PC-9 (cell line): Measurements from ENCODE around the gene GLYAT. TPM values are rescaled to one million over a fixed set of nuclear protein-coding genes. Genes with fewer than 3 reads are reported as not detected.
A peak's percentile ranks its signal among the peaks of the same experiment; 100 is the strongest.
"Not testable (repeated sequence)": the region's sequence is repeated elsewhere in the genome, so short reads cannot be mapped to it uniquely, and the experiment has no call there.

Experiments
- BruUV-seq: library from RNA; stranded (reverse); fragments of 400-500 nt; replicated peaks from 2 replicates; lab custom pipeline; 2021; lab: Mats Ljungman, UMichigan
- CTCF ChIA-PET: fragments of 300-600 bp; sonication (Branson Sonifier 250); formaldehyde crosslinking; loops from one replicate; lab custom pipeline; 2022; ENCODE audit warnings: antibody characterized with exemption; lab: Charles Lee
- POLR2A ChIA-PET: fragments of 300-600 bp; sonication (Branson Sonifier 250); formaldehyde crosslinking; loops from one replicate; lab custom pipeline; 2022; ENCODE audit warnings: antibody characterized with exemption; ENCODE audit not compliant: unreplicated experiment; lab: Charles Lee
- DNase-seq, 2 experiments: peaks; one replicate each; pipeline versions ENCODE4 v3.0.0 to v3.0.0-alpha.2; 2015 to 2022; ENCODE audit warnings: mixed read lengths in 1 of 2
- H2AFZ ChIP-seq: fragments of 200-600 bp; sonication (generic); 2 replicates; pipeline ENCODE4 v1.8.1; 2017; ENCODE audit warnings: antibody characterized with exemption
- H3F3A ChIP-seq: fragments of 200-600 bp; sonication (generic); 2 replicates; pipeline ENCODE4 v1.8.1; 2017; ENCODE audit warnings: antibody characterized with exemption, mild to moderate bottlenecking, low read depth; ENCODE audit not compliant: insufficient read depth
- H3K27ac ChIP-seq: fragments of 200-600 bp; sonication (generic); 2 replicates; pipeline ENCODE4 v1.6.1; 2016; ENCODE audit warnings: mixed run types
- H3K27me3 ChIP-seq: fragments of 200-600 bp; sonication (generic); 2 replicates; pipeline ENCODE4 v1.6.1; 2016; ENCODE audit warnings: low read depth, mixed run types; ENCODE audit not compliant: insufficient read depth
- H3K36me3 ChIP-seq: fragments of 200-600 bp; sonication (generic); 2 replicates; pipeline ENCODE4 v1.6.1; 2016; ENCODE audit warnings: low read depth, mixed run types
- H3K4me1 ChIP-seq: fragments of 200-600 bp; sonication (generic); replicated peaks from 2 replicates; pipeline ENCODE4 v1.6.1; 2016; ENCODE audit warnings: mixed run types; ENCODE audit not compliant: insufficient read depth
- H3K4me2 ChIP-seq: fragments of 200-600 bp; sonication (generic); 2 replicates; pipeline ENCODE4 v1.6.1; 2017; ENCODE audit warnings: mixed run types
- H3K4me3 ChIP-seq: fragments of 200-600 bp; sonication (generic); 2 replicates; pipeline ENCODE4 v1.6.1; 2016; ENCODE audit warnings: mixed run types
- H3K79me2 ChIP-seq: fragments of 200-600 bp; sonication (generic); 2 replicates; pipeline ENCODE4 v1.6.1; 2017; ENCODE audit warnings: low read depth, mixed run types
- H3K9me2 ChIP-seq: fragments of 200-600 bp; sonication (generic); 2 replicates; pipeline ENCODE4 v1.8.1; 2017; ENCODE audit warnings: mild to moderate bottlenecking; ENCODE audit not compliant: insufficient read depth
- H3K9me3 ChIP-seq: fragments of 200-600 bp; sonication (generic); 2 replicates; pipeline ENCODE4 v1.8.1; 2016; ENCODE audit warnings: low read depth; ENCODE audit not compliant: insufficient read depth
- H4K20me1 ChIP-seq: fragments of 200-600 bp; sonication (generic); 2 replicates; pipeline ENCODE4 v1.8.1; 2017; ENCODE audit not compliant: insufficient read depth
- CTCF ChIP-seq: fragments of 200-600 bp; sonication (generic); conservative IDR thresholded peaks from 2 replicates; pipeline ENCODE4 v1.6.1; 2017; ENCODE audit warnings: mixed run types, antibody characterized with exemption, mild to moderate bottlenecking, moderate library complexity
- EZH2 ChIP-seq: fragments of 200-600 bp; sonication (generic); IDR thresholded peaks from 2 replicates; pipeline ENCODE4 v1.8.0; 2017; ENCODE audit warnings: antibody characterized with exemption, low read depth
- intact Hi-C: fragments of 100-400 bp; cut with micrococcal nuclease; formaldehyde crosslinking; loops from one replicate; pipeline ENCODE4 v1.10.0; 2022; ENCODE audit not compliant: unreplicated experiment
- total RNA-seq: library from RNA; stranded (reverse); gene quantifications from 2 replicates; pipeline ENCODE4 v1.2.3, GENCODE V29; 2021

Gene GLYAT
- total RNA-seq, 1 experiment from 2014 or later, result not detected

- Histone ChIP-seq H3K27me3 (no peaks in the 10 kb centered on the region), H3K4me1 (peaks cover 17% of the 10 kb centered on the region), H3K36me3 (no peaks in the 10 kb centered on the region), H3F3A (peaks cover 15% of the 10 kb centered on the region; the same call in 1 of the 2 replicates), H4K20me1 (no peaks in the 10 kb centered on the region), H3K4me2 (no peak overlapping the region), H2AFZ (no peak overlapping the region), H3K9me2 (no peaks in the 10 kb centered on the region), H3K4me3 (no peak overlapping the region), H3K79me2 (no peaks in the 10 kb centered on the region), H3K27ac (no peak overlapping the region), H3K9me3 (no peaks in the 10 kb centered on the region)
- intact Hi-C loops, result no loop called here
- TF ChIP-seq CTCF (no peak), EZH2 (no peak)
- POLR2A ChIA-PET, result no interaction called here
- CTCF ChIA-PET, result no interaction called here
- no peak for DNase-seq
- BruUV-seq, result no TSS peak
These were observed 40.1 kb downstream of the GLYAT start for GRCh38 chr11:58691675-58692074.

- intact Hi-C loops, result no loop called here
- peak overlapping the region; percentile 47 for H3K27ac ChIP-seq
- no peaks in the 10 kb centered on the region for H3K9me3 ChIP-seq
- BruUV-seq, result no TSS peak
- H3K4me3 ChIP-seq, result no peak overlapping the region
- H3K4me2 ChIP-seq, result no peak overlapping the region
- H3K4me1 ChIP-seq, result peaks cover 17% of the 10 kb centered on the region
- POLR2A ChIA-PET, result no interaction called here
- peak in 1 of 2 experiments; percentile 86 for DNase-seq
- CTCF ChIA-PET, result interaction anchor here (0.5 kb wide), 1 partner anchor 1156 kb away, joined by 7 read pairs; no protein-coding TSS in a partner anchor
- 0 out of 2 replicates have a peak overlapping the region, but pooled peaks have one; percentile 10 for H2AFZ ChIP-seq
- H3F3A ChIP-seq, result peaks cover 15% of the 10 kb centered on the region; the same call in 1 of the 2 replicates
- H4K20me1 ChIP-seq, result no peaks in the 10 kb centered on the region
- H3K9me2 ChIP-seq, result no peaks in the 10 kb centered on the region
- no peak for TF ChIP-seq EZH2
- no peak for TF ChIP-seq CTCF
- no peaks in the 10 kb centered on the region for H3K27me3 ChIP-seq
- no peaks in the 10 kb centered on the region for H3K36me3 ChIP-seq
- no peaks in the 10 kb centered on the region for H3K79me2 ChIP-seq
These were observed 42.8 kb downstream of the GLYAT start for GRCh38 chr11:58688789-58689503.

GRCh38 chr11:58685973-58686722 is 45.6 kb downstream of the GLYAT start:
- Histone ChIP-seq H3F3A (peaks cover 15% of the 10 kb centered on the region; the same call in 1 of the 2 replicates), H4K20me1 (no peaks in the 10 kb centered on the region), H2AFZ (no peak overlapping the region), H3K27me3 (no peaks in the 10 kb centered on the region), H3K4me3 (no peak overlapping the region), H3K9me3 (no peaks in the 10 kb centered on the region), H3K9me2 (no peaks in the 10 kb centered on the region), H3K4me2 (no peak overlapping the region), H3K27ac (no peak overlapping the region), H3K36me3 (no peaks in the 10 kb centered on the region), H3K4me1 (peaks cover 17% of the 10 kb centered on the region), H3K79me2 (no peaks in the 10 kb centered on the region)
- intact Hi-C loops, result no loop called here
- CTCF ChIA-PET, result no interaction called here
- DNase-seq, result no peak
- TF ChIP-seq CTCF (no peak), EZH2 (no peak)
- BruUV-seq, result no TSS peak
- POLR2A ChIA-PET, result interaction anchor here (0.5 to 0.6 kb wide), 2 partner anchors 9 to 1233 kb away, joined by 3 read pairs; no protein-coding TSS in a partner anchor

GRCh38 chr11:58682660-58683059 is 49.1 kb downstream of the GLYAT start:
- H3K9me3 ChIP-seq, H3K36me3 ChIP-seq, H3K27ac ChIP-seq, H3K4me3 ChIP-seq, POLR2A ChIA-PET, DNase-seq, H3K9me2 ChIP-seq, intact Hi-C loops, H3K27me3 ChIP-seq, H3F3A ChIP-seq, H3K4me1 ChIP-seq, BruUV-seq, H3K4me2 ChIP-seq, H2AFZ ChIP-seq, H3K79me2 ChIP-seq, CTCF ChIA-PET, H4K20me1 ChIP-seq: not testable (repeated sequence)

DNA sequence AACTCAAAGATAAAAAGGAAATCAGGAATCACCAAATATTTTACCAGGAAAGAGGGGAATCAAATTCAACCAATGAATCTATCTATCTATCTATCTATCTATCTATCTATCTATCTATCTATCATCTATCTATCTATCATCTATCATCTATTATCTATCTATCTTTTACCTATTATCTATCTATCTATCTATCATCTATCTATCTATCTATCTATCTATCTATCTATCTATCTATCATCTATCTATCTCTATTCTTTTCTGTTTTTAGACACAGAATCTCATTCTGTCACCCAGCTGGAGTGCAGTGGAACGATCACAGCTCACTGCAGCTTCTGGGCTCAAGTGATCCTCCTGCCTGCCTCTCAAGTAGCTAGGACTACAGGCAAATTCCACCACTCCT is 54.2 kb downstream of the GLYAT start:
- H2AFZ ChIP-seq, H3K27me3 ChIP-seq, DNase-seq, H3K79me2 ChIP-seq, H3K9me2 ChIP-seq, H3K9me3 ChIP-seq, H4K20me1 ChIP-seq, intact Hi-C loops, H3K4me3 ChIP-seq, H3F3A ChIP-seq, H3K27ac ChIP-seq, H3K36me3 ChIP-seq, H3K4me2 ChIP-seq, H3K4me1 ChIP-seq, BruUV-seq, CTCF ChIA-PET: not testable (repeated sequence)
- POLR2A ChIA-PET, result interaction anchor here (0.6 kb wide), 1 partner anchor 9 kb away, joined by 3 read pairs; no protein-coding TSS in a partner anchor
